DMS153 treated with DMSO at 0.1 percent for 48 hours (cell line): ENCODE results near the gene SLC66A1.
"Not testable (repeated sequence)": the region's sequence is repeated elsewhere in the genome, so short reads cannot be mapped to it uniquely, and the experiment has no call there.

Source experiments
- DNase-seq: peaks from one replicate; lab custom pipeline; 2025; ENCODE audit not compliant: unreplicated experiment; lab: John Stamatoyannopoulos, UW

SLC66A1 gene

GRCh38 chr1:19304081-19304480 lies 8.0 kb upstream of the SLC66A1 start:
- not testable (repeated sequence) for DNase-seq

GRCh38 chr1:19305880-19306279 lies 6.2 kb upstream of the SLC66A1 start:
- no peak for DNase-seq

- DNase-seq, result no peak
These were observed 5.2 kb upstream of the SLC66A1 start for GRCh38 chr1:19306941-19307340.

- no peak for DNase-seq
These were observed 4.2 kb upstream of the SLC66A1 start for GRCh38 chr1:19307794-19308508.

GRCh38 chr1:19308509-19308907 lies 3.6 kb upstream of the SLC66A1 start:
- no peak for DNase-seq

- DNase-seq, result no peak
These were observed 2.9 kb upstream of the SLC66A1 start for GRCh38 chr1:19309123-19309813.

GRCh38 chr1:19310061-19310460 lies 2.1 kb upstream of the SLC66A1 start:
- no peak for DNase-seq

GRCh38 chr1:19310720-19311502 lies 1.2 kb upstream of the SLC66A1 start:
- no peak for DNase-seq

- no peak for DNase-seq
These were observed 609 bp upstream of the SLC66A1 start for GRCh38 chr1:19311503-19311930.

- DNase-seq, result no peak
These were observed 883 bp downstream of the SLC66A1 start for GRCh38 chr1:19312782-19313635.

GRCh38 chr1:19313636-19313959 lies 1.5 kb downstream of the SLC66A1 start:
- DNase-seq, result no peak

- DNase-seq, result no peak
These were observed 2.1 kb downstream of the SLC66A1 start for GRCh38 chr1:19313961-19314882.

GRCh38 chr1:19315378-19316198 lies 3.5 kb downstream of the SLC66A1 start:
- no peak for DNase-seq

- no peak for DNase-seq
These were observed 5.2 kb downstream of the SLC66A1 start for GRCh38 chr1:19317126-19317910.

GRCh38 chr1:19319196-19319595 lies 7.1 kb downstream of the SLC66A1 start:
- DNase-seq, result no peak

GRCh38 chr1:19321071-19321470 lies 8.9 kb downstream of the SLC66A1 start:
- DNase-seq, result no peak

GRCh38 chr1:19322481-19322880 lies 10.4 kb downstream of the SLC66A1 start:
- no peak for DNase-seq

GRCh38 chr1:19323987-19324664 lies 12.0 kb downstream of the SLC66A1 start:
- DNase-seq, result no peak
